Measurements from ENCODE around the gene CPEB3.
A peak's percentile ranks its signal among the peaks of the same experiment; 100 is the strongest.
"Not testable (repeated sequence)": the region's sequence is repeated elsewhere in the genome, so short reads cannot be mapped to it uniquely, and the experiment has no call there.

Gene CPEB3

GRCh38 chr10:92142512-92142911, 148.4 kb downstream of the CPEB3 start:
- DNase-seq (ENCODE audit: low spot score), result no peak

GRCh38 chr10:92141147-92141546, 149.7 kb downstream of the CPEB3 start:
- not testable (repeated sequence) for DNase-seq (ENCODE audit: low spot score)

- DNase-seq (ENCODE audit: low spot score), result not testable (repeated sequence)
These were observed 156.8 kb downstream of the CPEB3 start for GRCh38 chr10:92134049-92134448.

- peak; percentile 85 for DNase-seq (ENCODE audit: low spot score)
These were observed 159.5 kb downstream of the CPEB3 start for GRCh38 chr10:92131275-92131820.

- DNase-seq (ENCODE audit: low spot score), result no peak
These were observed 160.1 kb downstream of the CPEB3 start for GRCh38 chr10:92130622-92131274.

GRCh38 chr10:92126100-92126650, 164.7 kb downstream of the CPEB3 start:
- DNase-seq (ENCODE audit: low spot score), result peak; percentile 91

- no peak for DNase-seq (ENCODE audit: low spot score)
These were observed 165.7 kb downstream of the CPEB3 start for GRCh38 chr10:92125144-92125543.

- peak; percentile 78 for DNase-seq (ENCODE audit: low spot score)
These were observed 166.2 kb downstream of the CPEB3 start for GRCh38 chr10:92124616-92125143.

GRCh38 chr10:92124020-92124419, 166.9 kb downstream of the CPEB3 start:
- no peak for DNase-seq (ENCODE audit: low spot score)

GRCh38 chr10:92122941-92123450, 167.9 kb downstream of the CPEB3 start:
- peak; percentile 37 for DNase-seq (ENCODE audit: low spot score)

GRCh38 chr10:92121686-92122492, 169.0 kb downstream of the CPEB3 start:
- no peak for DNase-seq (ENCODE audit: low spot score)

- DNase-seq (ENCODE audit: low spot score), result no peak
These were observed 171.5 kb downstream of the CPEB3 start for GRCh38 chr10:92119340-92119739.

- not testable (repeated sequence) for DNase-seq (ENCODE audit: low spot score)
These were observed 176.0 kb downstream of the CPEB3 start for GRCh38 chr10:92114917-92115316.

GRCh38 chr10:92113911-92114600, 176.8 kb downstream of the CPEB3 start:
- no peak for DNase-seq (ENCODE audit: low spot score)

- no peak for DNase-seq (ENCODE audit: low spot score)
These were observed 178.4 kb downstream of the CPEB3 start for GRCh38 chr10:92112462-92112861.

GRCh38 chr10:92111336-92111939, 179.4 kb downstream of the CPEB3 start:
- DNase-seq (ENCODE audit: low spot score), result no peak

- DNase-seq (ENCODE audit: low spot score), result peak; percentile 32
These were observed 180.7 kb downstream of the CPEB3 start for GRCh38 chr10:92110039-92110794.

- no peak for DNase-seq (ENCODE audit: low spot score)
These were observed 182.1 kb downstream of the CPEB3 start for GRCh38 chr10:92108747-92109146.

GRCh38 chr10:92108120-92108519, 182.8 kb downstream of the CPEB3 start:
- no peak for DNase-seq (ENCODE audit: low spot score)

GRCh38 chr10:92103376-92104090, 187.3 kb downstream of the CPEB3 start:
- DNase-seq (ENCODE audit: low spot score), result no peak

Data from kidney tubule cell (primary cell).